GM18858 (cell line): ENCODE data around the gene SERINC5.
"Not testable (repeated sequence)": the region's sequence is repeated elsewhere in the genome, so short reads cannot be mapped to it uniquely, and the experiment has no call there.

ENCODE experiments used
- ATAC-seq: cut with Tn5 transposase; IDR thresholded peaks from one replicate; pipeline ENCODE4 v1.9.1; 2021; ENCODE audit not compliant: unreplicated experiment

SERINC5 gene

DNA sequence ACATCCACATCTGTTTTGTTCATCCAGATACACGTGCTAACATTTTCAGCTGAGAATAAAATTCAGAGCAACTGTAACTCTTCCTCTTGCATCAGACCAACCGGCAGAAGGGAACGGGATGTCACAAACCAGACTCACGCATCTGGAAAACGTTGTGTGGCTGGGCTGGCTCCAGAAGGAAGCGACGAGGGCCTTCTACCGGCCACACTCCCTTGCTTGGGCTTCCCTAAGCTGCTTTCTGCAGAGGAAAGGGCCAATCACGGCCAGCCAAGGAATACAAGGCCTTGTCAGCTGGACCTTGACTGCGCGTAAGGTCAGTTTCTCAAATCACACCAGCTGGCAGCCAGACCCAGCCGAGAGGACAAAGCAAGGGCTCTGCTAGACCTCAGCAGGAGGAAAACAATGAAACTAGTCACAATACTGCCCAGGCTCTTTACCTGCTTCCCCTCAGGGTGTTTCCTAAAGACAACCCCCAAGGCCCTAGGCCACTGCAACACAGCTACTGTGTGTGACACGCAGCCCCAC lies 114.6 kb downstream of the SERINC5 start:
- ATAC-seq, result no peak

GRCh38 chr5:80140496-80140895 lies 115.4 kb downstream of the SERINC5 start:
- ATAC-seq, result no peak

DNA sequence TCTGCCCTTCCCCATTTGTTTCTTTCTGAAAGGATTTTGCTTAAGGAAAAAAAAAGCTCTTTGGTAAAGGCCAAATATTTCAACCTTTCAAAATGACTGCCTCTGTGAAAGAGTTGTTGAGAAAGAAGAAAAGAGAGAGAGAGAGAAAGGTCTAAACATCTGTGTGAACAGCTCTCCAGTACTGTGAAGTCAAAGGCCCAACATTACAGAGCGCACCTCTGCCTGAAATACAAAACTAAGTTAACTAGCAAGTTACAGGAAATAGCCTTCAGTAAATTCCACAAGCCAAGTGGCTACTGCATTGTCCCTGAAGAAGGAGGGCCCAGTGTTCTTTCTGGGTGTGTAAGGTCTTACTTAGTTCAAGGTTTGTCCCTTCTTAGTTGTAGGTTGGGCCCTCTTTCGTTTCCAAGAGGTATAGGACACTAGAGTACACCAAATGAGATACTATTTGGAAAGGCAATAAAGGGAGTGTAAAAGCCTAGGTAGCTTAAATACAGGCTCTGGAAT lies 116.3 kb downstream of the SERINC5 start:
- ATAC-seq, result no peak

DNA sequence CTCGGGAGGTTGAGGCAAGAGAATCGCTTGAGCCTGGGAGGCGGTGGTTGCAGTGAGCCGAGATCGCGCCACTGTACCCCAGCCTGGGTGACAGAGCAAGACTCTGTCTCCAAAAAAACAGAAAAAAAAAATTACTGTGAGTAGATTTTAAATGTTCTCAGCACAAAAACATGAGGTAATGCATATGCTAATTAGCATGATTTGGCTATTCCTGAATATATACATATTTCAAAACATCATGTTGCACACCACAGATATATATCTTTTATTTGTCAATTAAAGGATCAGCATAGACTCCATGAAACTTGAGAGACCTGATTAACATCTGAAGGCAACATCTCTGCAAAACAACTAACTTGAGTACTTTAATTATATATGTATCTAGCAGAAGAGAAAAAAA lies 117.4 kb downstream of the SERINC5 start:
- no peak for ATAC-seq

DNA sequence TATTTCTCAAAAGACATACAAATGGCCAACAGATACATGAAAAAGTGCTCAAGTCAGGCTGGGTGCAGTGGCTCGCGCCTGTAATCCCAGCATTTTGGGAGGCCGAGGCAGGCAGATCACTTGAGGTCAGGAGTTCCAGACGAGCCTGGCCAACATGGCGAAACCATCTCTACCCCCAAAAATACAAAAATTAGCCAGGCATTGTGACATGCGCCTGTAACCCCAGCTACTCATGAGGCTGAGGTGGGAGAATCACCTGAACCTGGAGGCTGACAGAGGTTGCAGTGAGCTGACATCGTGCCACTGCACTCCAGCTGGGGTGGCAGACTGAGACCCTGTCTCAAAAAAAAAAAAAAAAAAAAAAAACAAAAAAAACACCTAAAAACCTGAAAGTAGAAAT lies 119.0 kb downstream of the SERINC5 start:
- not testable (repeated sequence) for ATAC-seq

GRCh38 chr5:80134876-80135275 lies 121.0 kb downstream of the SERINC5 start:
- ATAC-seq, result no peak

DNA sequence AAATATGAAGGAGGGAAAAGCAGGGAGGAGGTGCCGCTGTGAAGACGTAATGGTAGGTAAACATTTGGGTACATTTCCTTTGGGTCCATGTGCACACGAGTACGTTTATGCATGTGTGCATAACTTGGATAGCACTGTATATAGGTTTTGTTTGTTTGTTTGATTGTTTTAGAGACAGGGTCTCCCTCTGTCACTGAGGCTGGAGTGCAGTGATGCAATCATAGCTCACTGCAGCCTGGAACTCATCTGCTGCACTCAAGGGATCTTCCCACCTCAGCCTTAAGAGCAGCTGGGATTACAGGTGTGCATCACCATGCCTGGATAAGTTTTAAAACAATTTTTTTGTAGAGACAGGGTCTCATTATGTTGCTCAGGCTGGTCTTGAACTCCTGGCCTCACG lies 126.7 kb downstream of the SERINC5 start:
- no peak for ATAC-seq

GRCh38 chr5:80128141-80128540 lies 127.7 kb downstream of the SERINC5 start:
- ATAC-seq, result no peak

- ATAC-seq, result no peak
Measured at GRCh38 chr5:80127116-80127552, 128.7 kb downstream of the SERINC5 start.

DNA sequence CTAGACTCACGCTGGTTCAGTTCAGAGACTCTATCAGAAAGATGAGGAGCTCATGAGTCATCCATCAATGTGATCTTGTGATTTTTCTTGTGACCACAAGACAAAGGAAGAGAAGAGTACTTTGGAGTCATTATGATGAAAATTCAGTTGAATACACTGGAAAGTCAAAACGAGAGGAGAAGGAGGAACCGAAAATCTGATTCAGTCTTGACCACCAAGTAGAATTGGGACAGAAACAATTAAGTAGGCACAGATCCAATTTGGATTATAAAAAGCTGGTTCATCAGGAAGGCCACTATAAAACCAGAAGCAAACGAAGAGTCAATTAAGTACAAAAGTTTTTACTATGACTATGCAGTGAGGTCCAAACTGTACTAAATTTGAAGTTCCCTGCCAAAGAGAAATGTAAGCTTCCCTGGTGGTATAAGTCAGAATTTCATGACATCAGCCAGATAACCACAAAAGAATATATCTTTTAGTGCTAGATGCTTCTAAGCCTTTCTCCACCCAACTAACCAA lies 129.8 kb downstream of the SERINC5 start:
- ATAC-seq, result peak; percentile 44

DNA sequence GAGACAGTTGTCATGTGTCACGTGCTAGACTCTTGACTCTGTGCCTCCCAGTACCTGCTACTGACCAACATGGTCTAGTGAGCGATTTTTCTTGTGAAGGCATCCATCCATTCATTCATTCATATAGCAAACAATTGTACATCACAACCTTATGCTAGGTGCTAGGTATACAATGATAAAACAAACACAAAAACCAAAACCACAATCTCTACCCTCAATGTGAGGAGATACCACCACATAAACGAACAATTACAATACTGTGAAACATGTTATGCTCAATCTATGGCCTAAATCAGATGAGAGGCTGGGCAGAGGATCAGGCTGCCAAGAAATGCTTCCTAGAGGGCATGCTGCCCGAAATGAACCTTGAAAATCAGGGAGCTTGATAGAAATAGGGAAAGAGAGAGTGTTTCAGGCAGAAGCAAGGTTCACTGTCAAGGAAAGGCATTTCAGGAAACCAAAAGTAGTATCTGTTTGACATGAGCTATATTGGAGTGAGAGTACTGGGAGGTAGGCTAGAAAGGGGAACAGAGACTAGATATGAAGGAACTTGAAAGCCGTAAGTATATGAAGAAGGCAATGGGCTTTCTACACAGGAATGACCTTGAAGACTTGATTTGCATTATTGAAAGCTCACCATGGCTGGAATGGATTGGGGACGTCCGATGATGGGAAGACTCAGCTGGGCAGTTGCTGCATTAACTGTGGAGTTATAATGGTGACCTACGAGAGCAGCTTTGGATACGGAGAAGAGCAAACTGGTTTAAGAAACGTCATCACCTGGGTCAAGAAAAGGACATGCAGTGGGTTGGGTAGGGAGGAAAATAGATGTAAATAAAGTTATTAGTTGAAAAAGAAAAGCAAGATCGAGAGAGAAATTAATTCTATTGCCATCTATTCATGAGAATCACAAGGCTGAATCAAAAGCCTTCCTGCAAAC lies 130.6 kb downstream of the SERINC5 start:
- peak; percentile 71 for ATAC-seq

- ATAC-seq, result no peak
Measured at GRCh38 chr5:80124121-80124918, 131.5 kb downstream of the SERINC5 start.

GRCh38 chr5:80122579-80122978 lies 133.3 kb downstream of the SERINC5 start:
- no peak for ATAC-seq

- no peak for ATAC-seq
Measured at GRCh38 chr5:80119372-80119771, 136.5 kb downstream of the SERINC5 start.

GRCh38 chr5:80117446-80117845 lies 138.4 kb downstream of the SERINC5 start:
- no peak for ATAC-seq

- ATAC-seq, result no peak
Measured at GRCh38 chr5:80116465-80116864, 139.4 kb downstream of the SERINC5 start.

DNA sequence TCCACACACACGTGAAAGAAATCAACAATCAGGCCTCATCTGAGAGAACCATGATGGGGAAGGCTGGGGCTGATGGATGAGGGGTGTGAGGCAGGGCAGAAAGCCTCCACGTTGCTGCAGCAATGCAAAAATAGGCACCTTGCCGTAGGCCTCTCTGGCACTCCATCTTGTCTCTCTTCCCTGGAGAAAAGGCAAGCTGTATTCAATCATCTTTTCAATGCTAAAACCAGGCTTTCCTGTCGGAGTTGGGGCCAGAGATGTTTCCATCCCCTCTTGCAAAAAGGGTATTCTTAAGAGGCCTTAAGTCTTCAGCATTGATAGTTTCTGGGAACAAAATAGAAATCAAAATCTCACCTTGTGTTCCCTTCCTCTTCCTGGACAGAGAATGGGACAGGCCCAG lies 139.8 kb downstream of the SERINC5 start:
- no peak for ATAC-seq

DNA sequence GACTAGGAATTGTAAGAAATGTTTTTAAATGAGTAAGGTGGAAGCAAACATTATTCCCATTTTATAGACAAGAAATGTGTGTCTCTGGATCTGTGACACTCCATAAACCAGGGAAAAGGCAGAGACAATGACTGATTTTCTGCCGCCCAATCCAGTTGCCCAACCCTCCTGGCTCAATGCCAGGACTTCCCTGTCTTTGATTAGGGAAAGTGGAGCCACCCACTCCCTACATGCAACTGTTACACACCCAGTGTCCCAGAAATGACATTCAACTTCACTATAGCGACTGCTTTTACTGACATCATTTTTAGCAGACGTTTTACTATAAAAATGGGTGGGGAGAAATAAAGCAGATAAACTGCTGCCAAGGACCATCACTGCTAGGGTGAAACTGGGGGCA lies 141.0 kb downstream of the SERINC5 start:
- ATAC-seq, result no peak

GRCh38 chr5:80111376-80111990 lies 144.4 kb downstream of the SERINC5 start:
- not testable (repeated sequence) for ATAC-seq

DNA sequence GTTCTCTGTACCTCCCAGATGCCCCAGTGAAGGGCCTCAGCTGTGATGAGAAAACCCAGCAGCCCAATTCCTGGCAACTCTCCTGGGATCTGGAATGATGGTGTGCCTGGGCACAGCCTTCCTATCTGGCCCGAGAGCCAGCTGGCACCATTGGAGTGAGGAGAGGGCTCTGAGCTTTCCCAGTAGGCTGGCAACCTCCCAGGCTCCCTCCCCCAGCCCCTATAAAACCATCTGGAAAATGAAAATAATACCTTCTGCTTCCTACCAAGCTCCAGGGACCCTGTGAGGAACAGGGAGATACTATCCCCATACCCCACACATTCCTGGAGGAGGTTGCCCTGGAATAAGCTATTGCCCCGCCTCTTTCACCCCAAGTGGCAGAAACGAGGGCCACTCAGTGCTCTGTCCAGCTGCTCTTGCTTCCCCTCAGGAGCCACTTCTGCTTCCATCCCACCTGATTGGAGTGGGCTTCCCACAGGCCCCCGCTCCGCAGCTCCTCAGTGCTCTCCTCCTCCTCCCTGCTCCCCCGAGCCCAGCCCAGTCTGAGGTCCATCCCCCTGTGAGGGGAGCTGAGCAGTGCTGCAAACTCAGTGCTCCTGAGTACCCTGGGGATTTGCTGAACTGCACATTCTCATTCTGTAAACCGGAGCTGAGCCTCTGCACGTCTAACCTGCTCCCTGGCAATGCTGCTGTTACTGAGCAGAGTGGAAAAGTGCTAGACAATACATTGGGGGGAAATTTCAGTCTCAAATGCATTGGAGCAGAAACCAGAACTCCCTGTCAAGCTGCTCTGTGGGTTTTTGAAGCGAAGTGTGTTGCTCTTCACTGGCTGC lies 146.0 kb downstream of the SERINC5 start:
- peak; percentile 62 for ATAC-seq
